ENCODE data around the gene USP32.
"Not testable (repeated sequence)": the region's sequence is repeated elsewhere in the genome, so short reads cannot be mapped to it uniquely, and the experiment has no call there.

Gene USP32

DNA sequence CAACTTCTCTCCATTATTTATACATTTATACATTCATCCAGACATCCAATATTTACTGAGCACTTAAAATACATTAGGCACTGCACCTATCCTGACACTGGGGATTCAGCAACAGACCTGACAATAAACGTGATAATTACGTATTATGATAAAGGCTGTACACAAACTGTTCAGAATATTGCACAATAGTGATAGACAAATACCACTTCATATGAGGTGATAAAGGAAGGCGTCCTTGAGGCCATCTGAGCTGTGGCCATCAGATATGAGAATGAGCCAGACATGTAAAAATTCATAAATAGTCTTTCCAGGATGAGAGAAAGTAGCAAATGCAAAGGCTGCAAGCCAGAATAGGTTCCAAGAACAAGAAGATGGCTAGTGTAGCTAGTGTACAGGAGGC lies 8.6 kb downstream of the USP32 start:
- FAIRE-seq (no peak), DNase-seq (ENCODE audit: extremely low spot score, insufficient read length, low read depth) (no peak)

DNA sequence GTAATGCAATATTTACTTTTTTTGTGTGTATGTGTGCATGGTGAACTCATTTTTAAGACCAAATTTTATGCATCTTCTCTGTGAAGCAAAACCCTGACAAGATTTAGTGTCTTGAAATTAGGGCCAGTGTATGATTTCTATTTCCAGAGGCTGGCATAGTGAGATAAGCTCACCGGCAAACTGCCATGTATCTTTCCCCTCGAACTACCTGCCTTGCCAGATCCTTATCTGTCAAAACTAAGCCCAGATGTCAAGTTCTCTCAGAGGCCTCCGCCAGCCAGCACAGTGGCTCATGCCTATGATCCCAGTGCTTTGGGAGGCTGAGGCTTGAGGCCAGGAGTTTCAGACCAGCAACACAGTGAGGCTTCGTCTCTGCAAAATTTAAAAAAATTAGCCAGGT lies 10.0 kb downstream of the USP32 start:
- FAIRE-seq: no peak
- no peak for DNase-seq (ENCODE audit: extremely low spot score, insufficient read length, low read depth)

DNA sequence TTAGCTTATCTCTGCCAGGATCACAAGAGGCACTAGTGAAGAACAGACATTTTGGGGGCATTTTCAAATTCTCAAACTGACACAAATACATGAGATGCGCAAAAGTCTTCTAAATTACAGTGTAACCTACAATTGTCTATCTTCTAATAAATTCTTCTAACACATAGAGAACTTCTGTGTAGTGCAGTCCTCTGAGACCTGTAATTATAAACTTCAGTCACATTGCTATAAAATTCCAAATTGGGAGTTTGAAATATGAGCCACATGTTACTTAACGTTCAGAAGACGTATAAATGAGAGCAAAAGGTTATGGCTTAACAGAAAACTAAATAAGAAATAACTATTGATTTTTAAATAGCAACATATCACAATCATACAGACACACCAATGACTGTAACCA lies 12.5 kb downstream of the USP32 start:
- FAIRE-seq; DNase-seq (ENCODE audit: extremely low spot score, insufficient read length, low read depth): not testable (repeated sequence)

DNA sequence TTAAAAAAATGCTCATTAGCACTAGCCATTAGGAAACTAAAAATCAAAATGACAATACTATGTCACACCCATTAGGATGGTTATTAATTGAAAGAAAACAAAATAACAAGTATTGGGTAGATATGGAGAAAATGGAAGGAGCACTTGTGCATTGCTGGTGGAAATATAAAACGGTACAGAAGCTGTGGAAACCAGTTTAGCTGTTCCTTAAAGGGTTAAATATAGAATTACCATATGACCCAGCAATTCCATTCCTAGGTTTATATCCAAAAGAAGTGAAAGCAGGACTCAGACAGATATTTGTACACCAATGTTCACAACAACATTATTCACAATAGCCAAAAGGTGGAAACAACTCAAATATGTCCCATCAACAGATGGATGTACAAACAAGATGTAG lies 13.7 kb downstream of the USP32 start:
- DNase-seq (ENCODE audit: extremely low spot score, insufficient read length, low read depth); FAIRE-seq: not testable (repeated sequence)

DNA sequence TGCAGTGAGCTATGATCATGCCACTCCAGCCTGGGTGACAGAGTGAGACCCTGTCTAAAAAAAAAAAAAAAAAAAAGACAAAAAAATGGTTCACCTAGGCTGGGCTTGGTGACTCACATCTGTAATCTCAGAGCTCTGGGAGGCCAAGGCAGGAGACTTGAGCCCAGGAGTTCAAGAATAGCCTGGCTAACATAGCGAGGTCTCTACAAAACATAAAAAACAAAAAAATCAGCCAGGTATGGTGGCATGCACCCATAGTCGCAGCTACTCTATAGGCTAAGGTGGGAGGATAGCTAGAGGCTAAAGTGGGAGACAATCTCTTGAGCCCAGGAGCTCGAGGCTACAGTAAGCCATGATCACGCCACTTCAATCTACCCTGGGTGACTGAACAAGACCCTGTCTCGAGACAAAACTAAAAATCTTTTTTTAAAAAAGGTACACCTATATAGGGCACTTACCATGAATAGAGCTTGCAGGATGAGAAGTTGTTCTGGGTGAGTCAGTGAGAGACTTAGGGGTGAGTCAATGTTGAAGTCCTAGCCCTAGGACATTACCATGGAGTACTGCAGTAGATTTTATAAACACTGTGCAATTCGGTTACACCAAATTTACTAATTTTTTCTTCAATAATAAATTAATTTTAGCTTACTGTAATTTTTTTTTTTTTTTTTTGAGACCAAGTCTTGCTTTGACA lies 19.0 kb downstream of the USP32 start:
- no peak for DNase-seq (ENCODE audit: extremely low spot score, insufficient read length, low read depth)
- FAIRE-seq: no peak

DNA sequence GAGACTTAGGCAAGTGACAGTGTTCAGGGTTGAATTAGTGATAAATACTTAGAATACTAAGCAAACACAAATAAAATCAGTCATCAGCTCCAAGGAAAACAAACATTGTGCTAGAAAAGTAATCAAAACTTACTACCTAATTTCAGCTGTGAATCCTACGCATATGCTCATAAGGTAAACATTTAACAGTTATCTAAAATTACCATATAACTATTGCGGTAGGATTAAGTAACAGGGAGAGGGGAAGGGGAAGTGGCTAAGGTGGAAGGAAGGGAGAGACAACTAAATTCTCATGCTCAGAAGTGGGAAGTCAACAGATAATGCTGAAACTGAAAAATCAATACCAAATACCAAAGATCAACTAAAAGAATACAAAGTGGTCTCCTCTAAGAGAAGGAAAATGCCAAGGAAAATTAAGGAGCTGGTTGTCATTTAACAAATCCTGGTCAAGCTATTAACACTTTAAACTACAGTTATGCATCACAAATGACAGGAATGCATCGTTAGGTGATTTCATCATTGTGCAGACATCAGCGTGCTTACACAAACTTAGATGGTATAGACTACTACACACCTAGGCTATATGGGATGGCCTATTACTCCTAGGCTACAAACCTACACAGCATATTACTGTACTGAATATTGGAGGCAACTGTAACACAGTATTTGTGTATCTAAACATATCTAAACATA lies 20.0 kb downstream of the USP32 start:
- DNase-seq (ENCODE audit: extremely low spot score, insufficient read length, low read depth) (no peak), FAIRE-seq (no peak)

DNA sequence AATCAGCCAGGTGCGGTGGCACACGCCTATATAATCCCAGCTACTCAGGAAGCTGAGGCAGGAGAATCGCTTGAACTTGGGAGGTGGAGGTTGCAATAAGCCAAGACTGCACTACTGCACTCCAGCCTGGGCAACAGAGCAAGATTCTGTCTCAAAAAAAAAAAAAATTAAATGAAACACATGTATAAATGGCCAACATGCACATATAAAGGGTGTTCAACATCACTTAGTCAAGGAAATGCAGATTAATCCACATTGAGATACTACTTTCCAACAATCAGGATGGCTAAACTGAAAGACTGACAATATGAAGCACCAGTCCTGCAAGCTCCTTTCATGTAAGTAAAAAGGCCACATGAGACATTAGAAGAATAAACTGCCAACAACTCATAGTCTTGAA lies 20.5 kb downstream of the USP32 start:
- DNase-seq (ENCODE audit: extremely low spot score, insufficient read length, low read depth) (no peak), FAIRE-seq (no peak)

DNA sequence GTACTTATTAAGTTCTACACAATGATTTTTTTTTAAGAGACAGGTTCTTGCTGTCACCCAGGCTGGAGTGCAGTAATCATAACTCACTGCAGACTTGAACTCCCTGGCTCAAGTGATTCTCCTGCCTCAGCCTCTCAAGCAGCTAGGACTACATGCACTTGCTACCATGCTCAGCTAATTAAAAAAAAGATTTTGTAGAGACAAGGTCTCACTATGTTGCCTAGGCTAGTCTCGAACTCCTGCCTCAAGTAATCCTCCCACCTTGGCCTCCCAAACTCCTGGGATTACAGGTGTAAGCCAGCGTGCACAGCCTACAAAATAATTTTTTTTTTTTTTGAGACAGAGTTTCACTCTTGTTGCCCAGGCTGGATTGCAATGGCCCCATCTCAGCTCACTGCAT lies 22.2 kb downstream of the USP32 start:
- DNase-seq (ENCODE audit: extremely low spot score, insufficient read length, low read depth) (no peak), FAIRE-seq (no peak)

DNA sequence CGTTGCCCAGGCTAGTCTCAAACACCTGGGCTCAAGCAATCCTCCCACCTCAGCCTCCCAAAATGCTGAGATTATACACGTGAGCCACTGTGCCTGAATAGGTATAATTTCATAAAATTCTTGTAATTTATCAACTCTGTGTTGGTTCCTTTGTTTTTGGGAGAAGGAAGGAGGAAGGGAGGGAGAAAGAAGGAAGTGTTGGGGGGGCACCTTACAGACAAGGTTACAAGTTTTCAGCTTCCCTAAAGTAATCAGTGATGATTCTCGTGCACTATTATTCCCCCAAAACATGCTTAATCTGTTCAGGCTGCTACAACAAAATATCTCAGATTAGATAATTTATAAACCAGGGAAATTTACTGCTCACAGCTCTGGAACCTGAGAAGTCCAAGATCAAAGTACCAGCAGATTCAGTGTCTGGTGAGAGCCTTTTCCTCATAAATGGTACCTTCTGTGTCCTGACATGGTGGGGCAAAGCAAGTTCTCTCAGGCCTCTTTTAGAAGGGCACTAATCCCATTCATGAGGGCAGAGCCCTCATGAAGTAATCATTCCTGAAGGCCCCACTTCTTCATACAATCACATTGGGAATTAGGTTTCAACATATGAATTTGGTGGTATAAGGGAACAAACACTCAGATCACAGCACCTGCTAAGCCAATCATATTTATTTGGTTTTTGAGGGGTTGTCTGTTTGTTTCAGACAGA lies 28.1 kb downstream of the USP32 start:
- DNase-seq (ENCODE audit: extremely low spot score, insufficient read length, low read depth): no peak
- FAIRE-seq: no peak

DNA sequence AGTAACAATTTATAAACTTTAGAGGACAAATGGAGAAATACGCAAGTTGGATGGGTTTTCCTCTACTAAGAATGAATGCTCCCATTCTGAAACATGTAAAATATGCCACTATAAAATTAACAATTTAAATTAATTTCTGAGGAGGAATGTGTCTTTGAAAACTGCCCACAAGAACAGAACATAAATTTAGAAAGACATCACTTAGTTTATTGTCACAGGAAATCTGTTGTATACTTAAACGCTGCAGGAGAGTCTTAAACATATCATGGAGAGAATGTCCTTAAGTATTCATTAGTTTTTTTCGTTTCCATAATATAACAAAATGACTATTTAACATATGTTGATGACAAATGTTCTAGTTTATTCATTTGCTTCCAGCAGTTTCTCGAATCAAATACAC lies 29.6 kb downstream of the USP32 start:
- FAIRE-seq (no peak), DNase-seq (ENCODE audit: extremely low spot score, insufficient read length, low read depth) (no peak)

DNA sequence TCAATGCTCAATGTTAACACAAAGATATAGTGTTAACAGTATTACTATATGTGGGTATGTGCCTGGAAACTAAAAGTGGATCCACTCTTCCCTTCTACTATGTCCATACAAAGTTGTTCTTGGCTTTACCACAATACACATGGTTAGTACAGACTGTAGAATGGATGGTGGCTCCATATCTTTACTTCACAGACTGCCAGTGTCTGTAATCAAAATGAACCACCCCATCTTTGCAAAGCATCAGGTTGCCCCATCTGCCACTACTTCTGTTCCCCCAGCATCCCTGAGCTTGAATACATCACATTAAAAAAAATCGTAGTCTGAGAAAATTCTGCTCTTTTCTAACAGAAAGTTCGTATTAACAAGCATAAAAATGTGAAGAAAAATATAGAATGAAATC lies 30.0 kb downstream of the USP32 start:
- no peak for FAIRE-seq

DNA sequence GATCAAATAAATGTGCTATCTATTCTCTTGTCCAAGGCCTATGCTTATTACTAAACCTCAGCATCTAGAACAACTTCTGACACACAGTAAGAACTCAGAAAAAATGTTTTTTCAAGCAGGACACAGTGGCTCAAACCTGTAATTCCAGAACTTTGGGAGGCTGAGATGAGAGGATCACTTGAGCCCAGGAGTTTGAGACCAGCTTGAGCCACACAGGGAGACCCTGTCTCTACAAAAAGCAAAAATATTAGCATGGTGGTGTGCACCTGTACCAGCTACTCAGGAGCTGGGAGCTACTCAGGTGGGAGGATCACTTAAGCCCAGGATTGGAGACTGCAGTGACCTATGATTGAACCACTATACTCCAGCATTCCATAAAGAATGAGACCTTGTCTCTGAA lies 32.5 kb downstream of the USP32 start:
- DNase-seq (ENCODE audit: extremely low spot score, insufficient read length, low read depth): no peak
- FAIRE-seq: no peak

More for the DNA sequence above, 30.0 kb downstream of the USP32 start:
- DNase-seq (ENCODE audit: extremely low spot score, insufficient read length, low read depth): no peak

DNA sequence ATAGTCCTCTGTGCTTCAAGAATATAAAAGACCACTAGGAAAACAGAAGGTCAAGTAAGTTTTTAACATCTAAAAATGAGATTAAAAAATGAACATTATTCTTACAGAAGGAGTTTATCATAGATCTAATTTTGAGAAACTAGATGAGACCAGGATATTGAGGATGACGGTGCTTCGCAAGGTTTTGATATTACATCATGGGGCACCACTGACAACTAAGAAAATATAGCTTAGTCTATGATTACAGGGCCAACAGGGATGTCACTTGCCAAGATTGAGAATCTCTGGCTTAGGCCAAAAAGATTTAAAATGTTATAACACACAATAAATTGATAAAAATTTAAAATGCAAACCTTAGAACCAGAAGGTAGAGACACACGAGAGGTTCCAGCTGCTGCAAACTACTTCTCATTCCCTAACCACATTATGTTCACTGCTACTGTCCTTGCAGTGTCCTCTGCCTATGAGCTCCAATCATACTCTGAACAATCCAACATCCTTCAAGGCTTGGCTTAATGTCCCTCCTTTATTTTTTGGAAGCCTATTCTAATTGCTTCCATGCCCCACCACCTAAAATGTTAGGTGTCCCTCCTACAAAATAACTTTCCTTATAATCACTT lies 33.2 kb downstream of the USP32 start:
- DNase-seq (ENCODE audit: extremely low spot score, insufficient read length, low read depth): no peak
- no peak for FAIRE-seq

DNA sequence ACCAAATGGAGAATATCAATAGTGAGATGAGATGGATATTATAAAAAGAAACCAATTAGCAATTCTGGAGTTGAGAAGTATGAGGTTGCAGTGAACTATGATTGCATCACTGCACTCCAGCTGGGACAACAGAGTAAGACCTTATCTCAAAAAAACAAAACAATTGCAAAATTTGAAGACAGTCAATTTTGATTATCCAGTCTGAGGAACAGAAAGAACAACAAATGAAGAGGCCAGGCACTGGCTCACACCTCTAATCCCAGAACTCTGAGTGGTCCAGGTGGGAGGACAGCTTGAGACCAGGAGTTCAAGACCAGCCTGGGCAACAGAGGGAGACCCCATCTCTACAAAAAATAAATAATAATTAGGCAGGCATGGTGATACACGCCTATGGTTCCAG lies 35.0 kb downstream of the USP32 start:
- no peak for FAIRE-seq
- DNase-seq (ENCODE audit: extremely low spot score, insufficient read length, low read depth): no peak

DNA sequence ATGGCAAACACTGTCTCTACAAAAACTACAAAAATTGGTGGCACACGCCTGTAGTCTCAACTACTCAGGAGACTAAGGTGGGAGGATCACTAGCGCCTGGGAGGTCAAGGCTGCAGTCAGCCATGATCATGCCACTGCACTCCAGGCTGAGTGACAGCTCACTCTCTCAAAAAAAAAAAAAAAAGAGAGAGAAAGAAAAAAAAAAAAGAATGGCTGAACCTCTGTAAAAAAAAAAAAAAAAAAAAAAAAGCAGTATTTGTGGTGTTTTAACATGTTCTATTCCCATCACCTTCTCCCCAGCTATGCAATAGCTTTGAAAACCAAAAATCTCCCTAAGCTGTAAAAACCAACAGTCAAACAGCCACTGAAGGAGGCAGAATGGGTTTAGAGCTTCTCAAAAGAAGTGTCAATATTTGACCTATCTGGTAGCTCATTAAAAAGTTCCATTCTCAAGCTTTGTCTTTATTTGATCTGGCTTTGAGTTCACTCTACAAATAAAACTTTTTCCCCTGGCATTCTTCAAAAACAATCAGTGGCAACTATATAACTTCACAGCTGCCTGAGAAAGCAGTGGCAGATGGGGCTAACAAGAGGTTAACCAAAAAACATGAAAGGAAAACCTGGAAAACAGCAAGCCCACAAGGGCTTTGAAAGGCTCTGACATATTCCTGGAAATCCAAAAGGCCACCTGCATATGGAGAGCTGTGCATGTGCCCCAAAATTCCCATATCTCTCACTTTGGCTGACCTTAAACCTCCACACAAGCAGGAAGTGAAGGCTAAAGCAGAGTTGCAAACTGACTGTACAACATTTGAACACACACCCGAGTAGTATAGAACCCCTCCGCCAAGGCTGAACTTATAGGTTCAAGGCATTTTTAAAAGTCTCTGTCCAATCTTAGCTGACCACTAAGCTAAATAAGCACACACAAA lies 36.0 kb downstream of the USP32 start:
- no peak for DNase-seq (ENCODE audit: extremely low spot score, insufficient read length, low read depth)

DNA sequence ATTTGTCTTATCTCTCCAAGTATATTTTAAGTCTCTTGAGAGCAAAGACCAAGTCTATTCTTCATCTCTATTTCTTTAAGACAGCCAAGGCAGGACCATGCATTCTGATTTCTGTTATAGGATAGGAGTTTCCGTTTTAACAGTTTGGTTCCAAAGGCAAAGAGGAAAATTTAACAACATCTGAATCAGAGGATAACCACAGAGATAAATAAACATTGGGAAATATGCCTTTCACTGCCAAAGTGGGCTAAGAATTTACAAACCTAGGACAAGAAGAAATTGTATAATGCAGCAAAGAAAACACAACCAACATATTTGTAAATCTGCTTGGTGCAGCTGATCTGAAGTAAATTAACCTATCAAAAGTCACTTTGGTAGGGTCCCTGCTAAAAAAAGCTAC lies 37.7 kb downstream of the USP32 start:
- no peak for DNase-seq (ENCODE audit: extremely low spot score, insufficient read length, low read depth)
- FAIRE-seq: no peak

More for the DNA sequence above, 36.0 kb downstream of the USP32 start:
- no peak for FAIRE-seq

DNA sequence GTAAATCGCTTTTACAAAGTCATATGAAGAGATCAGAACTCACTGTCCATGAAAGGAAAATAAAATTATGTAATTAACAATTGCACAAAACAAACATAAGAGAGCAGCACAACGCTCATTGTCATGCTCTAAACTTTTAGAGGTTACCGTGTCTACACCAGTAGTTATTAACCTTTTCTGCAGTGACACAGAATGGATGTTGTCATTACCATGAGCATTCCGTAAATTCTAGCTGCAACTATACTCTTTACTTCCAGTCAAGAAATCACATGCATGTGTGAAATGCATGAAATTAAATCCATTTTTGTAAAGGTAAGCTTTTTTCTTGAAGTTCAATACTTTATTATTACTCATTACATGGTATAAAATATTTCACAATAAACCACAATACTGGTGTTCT lies 38.2 kb downstream of the USP32 start:
- FAIRE-seq (no peak), DNase-seq (ENCODE audit: extremely low spot score, insufficient read length, low read depth) (no peak)

DNA sequence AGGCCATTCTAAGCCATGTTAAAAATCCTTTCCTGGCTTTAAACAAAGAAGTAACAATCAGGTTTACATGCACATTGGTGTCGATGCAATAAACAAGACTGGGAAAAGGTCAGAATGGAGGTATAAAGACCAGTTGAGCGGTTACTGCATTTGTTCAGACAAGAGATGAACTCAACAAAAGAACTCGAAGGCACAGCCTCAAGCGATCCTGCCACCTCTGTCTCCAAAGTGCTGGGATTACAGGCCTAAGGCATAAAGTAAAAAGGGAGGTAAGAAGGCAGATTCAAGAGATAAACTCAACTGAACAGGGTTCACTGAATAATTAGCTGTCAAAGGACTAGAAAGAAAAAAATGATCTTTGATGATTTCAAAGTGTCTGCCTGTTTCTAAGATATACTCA lies 39.4 kb downstream of the USP32 start:
- FAIRE-seq (no peak), DNase-seq (ENCODE audit: extremely low spot score, insufficient read length, low read depth) (no peak)

DNA sequence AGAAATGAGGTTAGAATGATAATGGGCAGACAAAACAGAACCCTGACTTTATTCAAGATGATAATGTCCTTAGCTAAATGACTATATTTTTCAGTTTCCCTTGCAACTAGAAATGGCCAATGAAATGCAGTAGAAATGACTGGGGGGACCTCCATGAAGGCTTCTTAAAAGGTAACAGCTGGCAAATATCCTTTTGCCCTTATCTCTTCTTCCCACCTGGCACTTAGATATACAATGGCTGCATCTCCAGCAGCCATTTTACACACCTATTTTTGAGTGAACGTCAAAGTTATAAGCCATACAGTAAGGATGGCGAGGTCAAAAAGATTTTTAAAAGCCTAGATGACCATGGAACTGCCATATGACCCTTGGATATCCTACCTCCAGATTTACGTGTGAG lies 39.9 kb downstream of the USP32 start:
- FAIRE-seq (no peak), DNase-seq (ENCODE audit: extremely low spot score, insufficient read length, low read depth) (no peak)
